GM21717 (cell line): ENCODE data around the gene DNM3.
"Not testable (repeated sequence)": the region's sequence is repeated elsewhere in the genome, so short reads cannot be mapped to it uniquely, and the experiment has no call there.

Experiments
- ATAC-seq: cut with Tn5 transposase; IDR thresholded peaks from one replicate; pipeline ENCODE4 v1.9.1; 2021; ENCODE audit warnings: mild to moderate bottlenecking, moderate library complexity; ENCODE audit not compliant: unreplicated experiment

DNM3 gene

GRCh38 chr1:172402878-172403569 lies 561.7 kb downstream of the DNM3 start:
- ATAC-seq: no peak

GRCh38 chr1:172404121-172404520 lies 562.8 kb downstream of the DNM3 start:
- ATAC-seq: no peak

DNA sequence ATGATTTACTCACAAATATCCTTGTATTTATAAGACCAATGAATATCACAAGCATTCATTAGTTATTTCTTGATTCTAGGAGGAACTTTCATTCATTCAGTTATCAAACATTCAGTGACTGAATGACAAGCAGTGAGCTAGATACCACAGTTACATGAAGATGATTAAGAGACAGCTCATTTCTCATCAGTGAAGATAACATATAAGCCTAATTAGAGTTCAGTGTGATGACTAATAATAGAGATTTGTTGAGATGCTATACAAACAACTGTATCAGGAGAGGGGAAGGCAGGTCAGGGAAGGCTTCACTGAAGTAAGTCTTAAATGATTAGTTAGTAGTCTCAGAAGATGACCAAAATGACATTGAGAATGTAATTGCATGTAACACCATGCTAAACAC lies 564.6 kb downstream of the DNM3 start:
- no peak for ATAC-seq

DNA sequence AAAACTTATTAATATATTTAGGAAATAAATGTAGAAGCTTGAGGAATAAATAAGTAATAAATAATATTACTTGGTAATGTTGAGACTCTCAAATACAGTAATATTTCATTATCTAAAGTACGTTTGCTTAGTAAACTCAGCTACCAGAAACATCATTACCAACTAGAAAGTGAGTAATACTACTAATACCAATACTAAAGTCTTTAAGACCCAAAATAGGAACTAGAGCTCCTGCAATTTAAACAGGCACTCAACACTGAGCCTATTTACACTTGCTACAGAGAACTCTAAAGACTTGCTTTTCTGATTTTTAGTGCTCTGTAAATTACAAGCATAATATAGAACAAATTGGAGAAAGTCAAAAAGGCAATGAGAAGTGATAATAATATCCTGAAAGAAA lies 565.7 kb downstream of the DNM3 start:
- ATAC-seq: no peak

DNA sequence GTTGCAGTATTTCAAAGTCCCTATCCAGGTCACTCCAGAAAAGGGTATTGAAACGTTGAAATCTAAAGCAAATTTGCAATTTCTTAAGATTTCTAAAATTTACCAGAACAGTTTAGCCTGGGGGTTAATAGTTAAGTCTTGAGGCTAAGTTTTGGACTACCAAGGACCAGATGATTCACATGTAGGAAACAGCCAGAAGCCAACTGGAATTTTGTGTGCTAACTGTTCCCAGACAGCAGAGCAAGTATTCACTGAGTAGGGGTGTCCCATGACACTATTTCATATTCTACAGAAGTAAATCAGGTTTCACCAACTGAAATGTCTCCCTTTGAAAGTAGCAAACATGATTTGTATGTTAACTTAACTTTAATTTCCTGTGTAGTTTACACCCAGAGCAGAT lies 567.7 kb downstream of the DNM3 start:
- no peak for ATAC-seq

- no peak for ATAC-seq
Measured at GRCh38 chr1:172410027-172410426, 568.7 kb downstream of the DNM3 start.

- no peak for ATAC-seq
Measured at GRCh38 chr1:172411791-172412338, 570.6 kb downstream of the DNM3 start.

DNA sequence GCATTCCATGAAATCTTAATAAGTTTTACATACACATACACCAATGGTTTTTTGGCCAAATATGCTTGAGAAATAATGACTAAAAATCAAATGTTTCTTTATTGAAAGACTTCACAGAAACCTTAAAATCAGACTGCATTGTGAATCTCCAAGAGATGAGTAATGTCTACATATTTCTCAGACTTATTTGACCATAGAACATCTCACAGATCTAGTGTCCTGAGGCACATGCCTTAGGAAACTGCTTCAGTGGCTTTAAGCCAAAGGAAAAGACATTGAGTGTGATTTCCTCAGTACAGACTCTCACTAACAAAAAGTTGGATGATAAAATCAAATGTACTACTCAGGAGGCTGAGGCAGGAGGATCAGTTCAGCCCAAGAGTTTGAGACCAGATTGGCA lies 573.0 kb downstream of the DNM3 start:
- ATAC-seq: no peak

DNA sequence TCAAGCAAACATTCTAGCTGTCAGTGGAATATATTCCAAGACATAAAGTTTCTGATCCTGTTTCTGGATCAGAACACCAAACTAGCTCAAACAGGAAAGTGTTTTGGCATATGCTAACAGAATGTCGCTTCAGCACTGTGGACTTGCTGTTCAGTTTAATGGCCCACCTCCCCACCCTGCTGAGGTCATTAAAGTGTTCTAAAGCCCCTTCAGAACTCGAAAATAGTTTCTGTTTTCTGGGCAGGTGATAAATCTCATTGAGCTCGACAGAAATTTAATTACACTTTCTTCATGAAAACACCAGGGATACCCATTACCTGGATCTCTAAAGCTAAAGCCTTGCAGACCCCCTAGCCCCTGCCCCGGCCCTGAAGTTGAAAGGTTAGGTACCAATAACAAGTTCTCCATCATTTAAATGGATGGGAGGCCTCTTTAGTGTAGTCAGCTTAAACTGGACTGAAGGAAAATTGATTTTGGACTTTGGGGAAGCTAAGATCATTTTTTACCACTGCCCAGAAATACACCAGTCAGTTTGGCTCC lies 575.3 kb downstream of the DNM3 start:
- no peak for ATAC-seq

DNA sequence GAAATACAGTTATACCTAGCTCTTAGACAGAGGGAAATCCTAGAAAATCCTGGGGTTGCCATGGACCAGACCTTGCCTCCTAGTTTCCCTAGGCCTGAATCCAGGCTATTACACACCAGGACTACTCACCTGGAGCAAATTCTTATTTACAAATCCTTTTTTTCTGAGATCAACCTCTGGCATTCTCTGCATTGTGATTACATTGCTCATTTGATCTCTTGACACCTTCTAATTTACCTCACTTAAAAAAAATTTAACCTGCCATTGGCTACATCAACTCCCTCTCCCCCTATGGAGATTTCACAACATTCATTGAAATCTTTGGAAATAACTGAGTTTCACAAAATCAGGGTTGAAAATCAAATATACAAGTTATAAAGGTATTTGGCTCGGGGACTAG lies 576.3 kb downstream of the DNM3 start:
- ATAC-seq: no peak

DNA sequence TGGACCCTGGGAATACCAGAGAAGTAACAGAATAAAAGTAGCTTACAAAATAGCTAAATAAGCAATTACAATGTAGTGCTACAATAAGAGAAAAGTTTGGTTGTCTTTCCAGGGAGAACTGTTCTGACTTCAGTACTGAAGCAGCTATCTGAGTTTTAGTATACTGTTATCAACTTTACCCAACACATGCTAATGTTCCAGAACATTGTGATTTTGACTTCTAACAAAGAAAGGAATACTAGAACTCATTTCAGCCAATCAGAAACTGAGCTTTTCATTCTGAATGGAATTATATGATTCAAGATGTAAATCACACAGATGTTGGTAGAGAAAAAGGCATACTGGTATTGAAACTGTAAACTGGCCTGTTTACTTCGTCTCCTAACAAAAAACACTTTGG lies 579.1 kb downstream of the DNM3 start, which contains the start of gene C1orf105:
C1orf105 (plus strand) TSS at position 301 of the 400 bp plus-strand sequence. CDS start 201 bp downstream, outside the sequence.
- no peak for ATAC-seq

DNA sequence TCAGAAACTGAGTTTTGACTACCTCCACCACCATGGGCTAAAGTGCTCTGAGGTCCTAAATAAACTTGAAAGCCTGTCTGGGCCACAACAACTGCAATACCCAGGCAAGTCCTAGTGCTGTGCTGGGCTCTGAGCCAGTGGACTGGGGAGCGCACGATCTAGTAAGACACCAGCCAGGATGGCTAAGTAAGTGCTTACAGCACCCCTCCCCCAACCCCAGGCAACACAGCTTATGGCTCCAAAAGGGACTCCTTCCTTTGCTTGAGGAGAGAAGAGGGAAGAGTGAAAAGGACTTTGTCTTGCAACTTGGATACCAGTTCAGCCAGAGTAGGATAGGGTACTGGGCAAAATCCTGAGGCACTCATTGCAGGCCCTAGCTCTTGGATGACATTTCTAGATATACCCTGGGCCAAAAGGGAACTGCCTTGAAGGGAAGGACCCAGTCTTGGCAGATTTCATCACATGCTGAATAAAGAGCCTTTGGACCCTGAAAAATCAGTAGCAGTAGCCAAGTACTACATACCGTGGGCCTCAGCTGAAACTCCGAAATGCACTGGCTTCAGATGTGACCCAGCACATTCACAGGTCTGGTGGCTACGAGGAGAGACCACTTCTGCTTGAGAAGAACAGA lies 580.8 kb downstream of the DNM3 start:
- ATAC-seq: no peak

DNA sequence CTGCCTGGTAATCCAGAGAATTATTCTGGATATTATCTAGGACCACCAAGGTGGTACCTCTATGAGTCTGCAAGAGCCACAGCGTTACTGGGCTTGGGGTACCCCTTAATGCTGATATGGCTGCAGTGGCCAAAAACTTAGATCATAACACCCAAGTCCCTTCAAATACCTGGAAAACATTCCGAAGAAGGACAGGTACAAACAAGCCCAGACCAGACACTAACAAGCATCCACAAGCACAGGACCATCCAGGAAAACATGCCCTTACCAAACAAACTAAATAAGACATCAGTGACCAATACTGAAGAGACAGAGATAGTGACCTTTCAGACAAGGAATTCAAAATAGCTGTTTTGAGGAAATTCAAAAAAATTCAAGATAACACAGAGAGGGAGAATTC lies 582.0 kb downstream of the DNM3 start:
- no peak for ATAC-seq

GRCh38 chr1:172425339-172425738 lies 584.0 kb downstream of the DNM3 start:
- ATAC-seq: no peak

DNA sequence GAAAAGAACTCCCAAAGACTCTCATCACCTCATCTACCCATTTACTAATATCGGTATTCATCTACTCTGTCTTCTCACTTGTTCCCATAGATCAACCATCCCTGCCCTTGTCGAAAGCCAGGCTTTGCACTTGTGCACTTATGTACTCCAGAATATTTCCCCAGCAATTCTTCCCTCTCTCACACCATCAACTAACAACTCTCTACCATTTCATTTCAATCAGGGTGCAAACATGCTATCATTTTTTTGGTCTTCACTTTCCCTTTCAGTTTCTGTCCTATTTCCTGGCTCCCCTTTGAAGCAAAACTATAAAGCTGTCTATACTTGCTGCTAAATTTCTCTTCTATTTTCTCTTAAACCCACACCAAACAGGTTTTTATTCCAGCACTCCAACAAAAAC lies 585.9 kb downstream of the DNM3 start:
- ATAC-seq: no peak

GRCh38 chr1:172429331-172430127 lies 588.2 kb downstream of the DNM3 start:
- ATAC-seq: no peak

DNA sequence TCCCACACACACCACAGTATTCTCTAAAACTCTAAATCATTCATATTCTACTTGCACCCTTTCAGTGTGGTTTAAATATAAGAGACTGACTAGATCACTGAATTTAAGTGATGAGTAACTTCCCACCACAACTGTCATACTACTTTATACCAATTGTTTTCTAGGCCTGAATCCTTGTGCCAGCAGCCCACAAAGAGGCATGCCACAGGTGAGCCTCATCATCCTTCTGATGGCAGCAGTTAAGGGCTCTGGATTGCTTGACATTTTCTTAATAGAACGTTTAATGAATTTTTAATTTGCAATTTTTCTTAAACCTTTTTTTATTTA lies 588.8 kb downstream of the DNM3 start:
- no peak for ATAC-seq

DNA sequence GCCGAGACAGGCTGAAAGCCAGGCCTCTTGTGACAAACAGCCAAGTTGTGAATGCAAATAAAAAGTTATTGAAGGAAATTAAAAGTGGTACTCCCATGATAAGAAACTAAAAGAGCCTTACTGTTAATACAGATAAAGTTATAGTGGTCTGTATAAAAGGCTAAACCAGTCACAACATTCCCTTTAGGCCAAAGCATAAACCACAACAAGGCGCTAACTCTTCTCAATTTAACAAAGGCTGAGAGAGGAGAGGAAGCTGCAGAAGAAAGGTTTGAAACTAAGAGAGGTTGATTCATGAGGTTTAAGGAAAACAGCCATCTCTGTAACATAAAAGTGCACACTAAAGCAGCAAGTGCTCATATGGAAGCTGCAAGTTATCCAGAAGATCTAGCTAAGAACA lies 589.9 kb downstream of the DNM3 start:
- ATAC-seq: no peak

DNA sequence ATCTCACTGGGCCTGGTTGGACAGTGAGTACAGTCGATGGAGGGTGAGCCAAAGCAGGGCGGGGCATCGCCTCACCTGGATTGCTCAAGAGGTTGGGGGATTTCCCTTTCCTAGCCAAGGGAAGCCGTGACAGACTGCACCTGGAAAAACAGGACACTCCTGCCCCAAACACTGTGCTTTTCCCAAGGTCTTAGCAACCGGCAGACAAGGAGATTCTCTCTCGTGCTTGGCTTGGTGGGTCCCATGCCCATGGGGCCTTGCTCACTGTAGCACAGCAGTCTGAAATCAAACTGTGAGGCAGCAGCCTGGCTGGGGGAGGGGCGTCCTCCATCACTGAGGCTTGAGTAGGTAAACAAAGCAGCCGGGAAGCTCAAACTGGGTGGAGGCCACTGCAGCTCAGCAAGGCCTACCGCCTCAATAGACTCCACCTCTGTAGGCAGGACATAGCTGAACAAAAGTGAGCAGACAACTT lies 590.5 kb downstream of the DNM3 start:
- no peak for ATAC-seq

DNA sequence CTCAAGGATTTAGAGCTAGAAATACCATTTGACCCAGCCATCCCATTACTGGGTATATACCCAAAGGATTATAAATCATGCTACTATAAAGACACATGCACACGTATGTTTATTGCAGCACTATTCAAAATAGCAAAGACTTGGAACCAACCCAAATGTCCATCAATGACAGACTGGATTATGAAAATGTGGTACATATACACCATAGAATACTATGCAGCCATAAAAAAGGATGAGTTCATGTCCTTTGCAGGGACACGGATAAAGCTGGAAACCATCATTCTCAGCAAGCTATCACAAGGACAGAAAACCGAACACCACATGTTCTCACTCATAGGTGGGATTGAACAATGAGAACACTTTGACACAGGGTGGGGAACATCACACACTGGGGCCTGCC lies 595.9 kb downstream of the DNM3 start:
- not testable (repeated sequence) for ATAC-seq

GRCh38 chr1:172442404-172442803 lies 601.1 kb downstream of the DNM3 start:
- ATAC-seq: no peak
